Measurements from ENCODE around the gene ABLIM2.

Gene ABLIM2

GRCh38 chr4:7938609-7939376 lies 219.8 kb downstream of the ABLIM2 start:
- DNase-seq (ENCODE audit: low spot score): peak; percentile 46

- no peak for DNase-seq (ENCODE audit: low spot score)
These were observed 220.4 kb downstream of the ABLIM2 start for GRCh38 chr4:7938266-7938608.

- DNase-seq (ENCODE audit: low spot score): no peak
These were observed 221.6 kb downstream of the ABLIM2 start for GRCh38 chr4:7937006-7937405.

- DNase-seq (ENCODE audit: low spot score): no peak
These were observed 224.7 kb downstream of the ABLIM2 start for GRCh38 chr4:7933651-7934510.

- no peak for DNase-seq (ENCODE audit: low spot score)
These were observed 226.3 kb downstream of the ABLIM2 start for GRCh38 chr4:7932287-7932686.

GRCh38 chr4:7929118-7929951 lies 229.3 kb downstream of the ABLIM2 start:
- no peak for DNase-seq (ENCODE audit: low spot score)

GRCh38 chr4:7928711-7929110 lies 229.9 kb downstream of the ABLIM2 start:
- DNase-seq (ENCODE audit: low spot score): no peak

- DNase-seq (ENCODE audit: low spot score): no peak
These were observed 231.8 kb downstream of the ABLIM2 start for GRCh38 chr4:7926822-7927221.

- DNase-seq (ENCODE audit: low spot score): no peak
These were observed 234.0 kb downstream of the ABLIM2 start for GRCh38 chr4:7924570-7924969.

GRCh38 chr4:7924163-7924562 lies 234.4 kb downstream of the ABLIM2 start:
- no peak for DNase-seq (ENCODE audit: low spot score)

GRCh38 chr4:7922466-7922865 lies 236.1 kb downstream of the ABLIM2 start:
- DNase-seq (ENCODE audit: low spot score): no peak

- no peak for DNase-seq (ENCODE audit: low spot score)
These were observed 239.6 kb downstream of the ABLIM2 start for GRCh38 chr4:7918981-7919380.

GRCh38 chr4:7918187-7918586 lies 240.4 kb downstream of the ABLIM2 start:
- DNase-seq (ENCODE audit: low spot score): peak; percentile 50

GRCh38 chr4:7917669-7918068 lies 240.9 kb downstream of the ABLIM2 start:
- DNase-seq (ENCODE audit: low spot score): no peak

- DNase-seq (ENCODE audit: low spot score): no peak
These were observed 242.8 kb downstream of the ABLIM2 start for GRCh38 chr4:7915875-7916242.

Data from kidney capillary endothelial cell (primary cell).